ENCODE measurements around the gene SASH3.

- TF ChIP-seq EZH2 (IDR thresholded peaks at IDR 0.05; ENCODE audit: low read length, unreplicated experiment) (no peak), CTCF (conservative IDR thresholded peaks at IDR 0.05; ENCODE audit: low read depth, low read length) (no peak), EZH2phosphoT487 (IDR thresholded peaks at IDR 0.05; ENCODE audit: borderline replicate concordance, low read length) (no peak)
These were observed 29.4 kb downstream of the SASH3 start for GRCh38 chrX:129808829-129809796.
